Astrocyte (in vitro differentiated cells and primary cell): ENCODE measurements around the gene TRIP10. TPM values are rescaled to one million over a fixed set of nuclear protein-coding genes. Genes with fewer than 3 reads are reported as not detected.
A peak's percentile ranks its signal among the peaks of the same experiment; 100 is the strongest.

Source experiments
- DNase-seq: peaks from one replicate; pipeline ENCODE4 v3.0.0-alpha.2; 2010; ENCODE audit warnings: low read depth
- FAIRE-seq: peaks from 2 replicates; lab custom pipeline; 2011; peaks lifted over from hg19 to GRCh38; lab: Jason Lieb, UNC
- H2AFZ ChIP-seq: 2 replicates; pipeline ENCODE4 v1.6.0; 2012; ENCODE audit warnings: low read depth, low read length, inconsistent platforms
- H3K27ac ChIP-seq: 2 replicates; pipeline ENCODE4 v1.5.1; 2011; ENCODE audit warnings: low read depth, low read length, inconsistent platforms
- H3K27me3 ChIP-seq: 2 replicates; pipeline ENCODE4 v1.6.0; 2011; ENCODE audit warnings: low read length, inconsistent platforms; ENCODE audit not compliant: insufficient read depth
- H3K36me3 ChIP-seq: 2 replicates; pipeline ENCODE4 v1.5.1; 2011; ENCODE audit warnings: low read length, inconsistent platforms; ENCODE audit not compliant: insufficient read depth
- H3K4me1 ChIP-seq: 2 replicates; pipeline ENCODE4 v1.5.1; 2011; ENCODE audit warnings: low read length, inconsistent platforms; ENCODE audit not compliant: insufficient read depth
- H3K4me2 ChIP-seq: 2 replicates; pipeline ENCODE4 v1.6.0; 2012; ENCODE audit warnings: low read length, inconsistent platforms
- H3K4me3 ChIP-seq: 2 replicates; pipeline ENCODE4 v1.5.1; 2011; ENCODE audit warnings: low read depth, mild to moderate bottlenecking, low read length, inconsistent platforms; ENCODE audit not compliant: insufficient read depth
- H3K79me2 ChIP-seq: 2 replicates; pipeline ENCODE4 v1.6.0; 2012; ENCODE audit warnings: mild to moderate bottlenecking, low read length, inconsistent platforms; ENCODE audit not compliant: insufficient read depth
- H3K9ac ChIP-seq: 2 replicates; pipeline ENCODE4 v1.6.0; 2012; ENCODE audit warnings: mild to moderate bottlenecking, low read length, inconsistent platforms
- H3K9me3 ChIP-seq: 2 replicates; pipeline ENCODE4 v1.5.1; 2012; ENCODE audit warnings: low read depth, mild to moderate bottlenecking, low read length, inconsistent platforms; ENCODE audit not compliant: insufficient read depth
- H4K20me1 ChIP-seq: 2 replicates; pipeline ENCODE4 v1.6.0; 2012; ENCODE audit warnings: low read length, inconsistent platforms; ENCODE audit not compliant: insufficient read depth
- H3K27ac Mint-ChIP-seq: one replicate; pipeline ENCODE4 v1.8.0; 2021; ENCODE audit warnings: mild to moderate bottlenecking, mixed read lengths; ENCODE audit not compliant: unreplicated experiment
- H3K27me3 Mint-ChIP-seq: one replicate; pipeline ENCODE4 v1.8.0; 2021; ENCODE audit warnings: low read depth, mixed read lengths; ENCODE audit not compliant: unreplicated experiment
- H3K36me3 Mint-ChIP-seq: one replicate; pipeline ENCODE4 v1.8.0; 2021; ENCODE audit warnings: low read depth, mixed read lengths; ENCODE audit not compliant: unreplicated experiment
- H3K4me1 Mint-ChIP-seq: one replicate; pipeline ENCODE4 v1.8.0; 2021; ENCODE audit warnings: low read depth, mixed read lengths; ENCODE audit not compliant: unreplicated experiment
- H3K4me3 Mint-ChIP-seq: one replicate; pipeline ENCODE4 v1.8.0; 2021; ENCODE audit warnings: mild to moderate bottlenecking, moderate library complexity, mixed read lengths; ENCODE audit not compliant: unreplicated experiment
- H3K9me3 Mint-ChIP-seq: one replicate; pipeline ENCODE4 v1.8.0; 2021; ENCODE audit warnings: mild to moderate bottlenecking, mixed read lengths; ENCODE audit not compliant: unreplicated experiment
- EZH2 ChIP-seq: IDR thresholded peaks from 2 replicates; pipeline ENCODE4 v1.6.1; 2012; ENCODE audit warnings: mild to moderate bottlenecking, low read length, inconsistent platforms; ENCODE audit not compliant: insufficient read depth
- total RNA-seq: library from RNA; stranded (reverse); gene quantifications from 2 replicates; pipeline ENCODE4 v1.2.1, GENCODE V29; 2021
- TF ChIP-seq, protein P1 (sequence below): IDR thresholded peaks from 2 replicates; pipeline ENCODE4 v1.5.1; 2011; ENCODE audit warnings: low read depth, mild to moderate bottlenecking, inconsistent platforms, low read length, moderate library complexity; ENCODE audit not compliant: insufficient read depth

The TRIP10 gene
- total RNA-seq, 1 donor from 2014 or later: 41.4 TPM

DNA sequence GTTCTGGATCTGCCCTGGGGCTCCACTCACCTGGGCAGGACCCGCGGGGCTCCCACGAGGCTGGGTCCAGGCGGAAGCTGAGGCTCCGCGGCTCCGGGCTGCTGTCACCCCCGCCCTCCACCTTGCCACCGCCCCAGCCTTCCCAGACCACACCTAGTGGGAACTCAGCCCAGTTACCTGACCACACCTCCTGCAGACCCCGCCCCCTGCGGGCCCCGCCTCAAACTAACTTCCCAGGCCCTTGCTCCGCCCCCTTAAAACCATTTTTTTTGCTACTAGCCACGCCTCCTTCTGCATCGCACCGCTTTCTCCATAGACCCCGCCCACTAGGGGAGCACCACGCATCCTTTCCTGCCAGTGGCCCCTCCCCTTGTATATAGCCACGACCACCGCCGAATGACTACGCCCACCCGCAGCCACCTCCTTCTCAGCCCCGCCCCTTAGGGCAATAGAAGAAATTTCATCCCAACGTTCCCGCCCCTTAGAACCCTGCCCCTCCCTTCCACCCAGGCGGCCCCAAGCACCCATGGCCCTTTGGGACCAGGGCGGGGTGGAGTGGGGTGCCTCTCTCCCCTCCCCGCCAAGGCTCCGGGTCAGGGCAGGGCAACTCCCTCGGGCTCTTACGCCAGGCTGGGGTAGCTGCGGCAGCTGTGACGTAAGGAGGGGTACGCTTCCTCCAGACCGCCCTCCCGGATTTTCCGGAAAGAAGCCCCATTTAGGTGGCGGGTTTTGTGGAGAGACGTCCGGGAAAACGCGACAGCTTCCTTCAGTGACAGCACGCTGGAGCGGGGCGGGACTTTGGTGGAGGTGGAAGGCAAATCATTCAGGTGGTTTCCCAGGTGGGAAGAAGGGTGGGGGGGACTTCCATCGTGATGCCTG lies 28.1 kb downstream of the TRIP10 start, which contains the start of gene SH2D3A:
SH2D3A (minus strand) TSS at position 79 of the 879 bp plus-strand sequence. CDS start 3,687 bp downstream, outside the sequence.
- Histone ChIP-seq H3K27ac (no peak within 1 kb of the TSS), H3K4me3 (no peak within 1 kb of the TSS), H3K79me2 (no peaks in the 10 kb centered on the region), H3K4me1 (peaks cover 2% of the 10 kb centered on the region), H3K9me3 (no peaks in the 10 kb centered on the region), H3K27me3 (peaks cover 10% of the 10 kb centered on the region), H3K4me2 (peak within 1 kb of the TSS; percentile 46), H3K36me3 (no peaks in the 10 kb centered on the region), H2AFZ (peak within 1 kb of the TSS; percentile 47), H4K20me1 (no peaks in the 10 kb centered on the region), H3K9ac (no peak within 1 kb of the TSS)
- DNase-seq (no peak), FAIRE-seq (no peak)
- H3K36me3 Mint-ChIP-seq: no peaks in the 10 kb centered on the region
- TF ChIP-seq, protein P1, sequence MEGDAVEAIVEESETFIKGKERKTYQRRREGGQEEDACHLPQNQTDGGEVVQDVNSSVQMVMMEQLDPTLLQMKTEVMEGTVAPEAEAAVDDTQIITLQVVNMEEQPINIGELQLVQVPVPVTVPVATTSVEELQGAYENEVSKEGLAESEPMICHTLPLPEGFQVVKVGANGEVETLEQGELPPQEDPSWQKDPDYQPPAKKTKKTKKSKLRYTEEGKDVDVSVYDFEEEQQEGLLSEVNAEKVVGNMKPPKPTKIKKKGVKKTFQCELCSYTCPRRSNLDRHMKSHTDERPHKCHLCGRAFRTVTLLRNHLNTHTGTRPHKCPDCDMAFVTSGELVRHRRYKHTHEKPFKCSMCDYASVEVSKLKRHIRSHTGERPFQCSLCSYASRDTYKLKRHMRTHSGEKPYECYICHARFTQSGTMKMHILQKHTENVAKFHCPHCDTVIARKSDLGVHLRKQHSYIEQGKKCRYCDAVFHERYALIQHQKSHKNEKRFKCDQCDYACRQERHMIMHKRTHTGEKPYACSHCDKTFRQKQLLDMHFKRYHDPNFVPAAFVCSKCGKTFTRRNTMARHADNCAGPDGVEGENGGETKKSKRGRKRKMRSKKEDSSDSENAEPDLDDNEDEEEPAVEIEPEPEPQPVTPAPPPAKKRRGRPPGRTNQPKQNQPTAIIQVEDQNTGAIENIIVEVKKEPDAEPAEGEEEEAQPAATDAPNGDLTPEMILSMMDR: no peak
- peak; percentile 36 for TF ChIP-seq EZH2
- H3K27me3 Mint-ChIP-seq: peaks cover 26% of the 10 kb centered on the region
- H3K4me1 Mint-ChIP-seq: peaks cover 12% of the 10 kb centered on the region
- peaks cover 2% of the 10 kb centered on the region for H3K9me3 Mint-ChIP-seq
- no peak within 1 kb of the TSS for H3K27ac Mint-ChIP-seq
- H3K4me3 Mint-ChIP-seq: peak within 1 kb of the TSS; percentile 79

DNA sequence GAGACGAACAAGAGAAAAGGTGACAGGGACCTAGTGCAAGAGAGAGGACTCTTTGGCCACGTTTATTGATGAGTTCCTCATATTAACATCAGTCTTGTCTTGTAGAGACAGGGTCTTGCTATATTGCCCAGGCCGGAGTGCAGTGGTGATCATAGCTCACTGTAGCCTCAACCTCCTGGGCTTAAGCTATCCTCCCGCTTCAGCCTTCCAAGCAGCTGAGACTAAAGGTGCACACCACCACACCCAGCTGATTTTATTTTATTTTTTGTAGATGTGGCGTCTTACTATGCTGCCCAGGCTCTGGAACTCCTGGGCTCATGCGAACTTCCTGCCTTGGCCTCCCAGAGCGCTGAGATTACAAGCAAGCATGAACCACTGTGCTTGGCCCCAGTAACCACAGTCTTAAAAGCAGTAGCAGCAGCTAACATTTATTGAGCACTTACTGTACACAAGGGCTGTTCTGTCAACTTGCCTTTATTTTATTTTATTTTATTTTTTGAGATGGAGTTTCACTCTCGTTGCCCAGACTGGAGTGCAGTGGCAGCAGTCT lies 28.8 kb downstream of the TRIP10 start:
- TF ChIP-seq, protein P1: no peak
- TF ChIP-seq EZH2: no peak
- Histone ChIP-seq H3K36me3 (no peaks in the 10 kb centered on the region), H3K27me3 (peaks cover 10% of the 10 kb centered on the region), H3K4me2 (no peak overlapping the region), H3K27ac (no peak overlapping the region), H3K4me1 (peaks cover 2% of the 10 kb centered on the region), H2AFZ (no peak overlapping the region), H3K9ac (no peak overlapping the region), H3K79me2 (no peaks in the 10 kb centered on the region), H3K4me3 (no peak overlapping the region), H3K9me3 (no peaks in the 10 kb centered on the region), H4K20me1 (no peaks in the 10 kb centered on the region)
- no peak overlapping the region for H3K4me3 Mint-ChIP-seq
- no peaks in the 10 kb centered on the region for H3K36me3 Mint-ChIP-seq
- H3K27ac Mint-ChIP-seq: no peak overlapping the region
- peaks cover 2% of the 10 kb centered on the region for H3K9me3 Mint-ChIP-seq
- peaks cover 26% of the 10 kb centered on the region for H3K27me3 Mint-ChIP-seq
- no peak for DNase-seq
- peaks cover 12% of the 10 kb centered on the region for H3K4me1 Mint-ChIP-seq
- no peak for FAIRE-seq
